HG03432 (cell line): ENCODE data around the gene ZAR1L.
"Not testable (repeated sequence)": the region's sequence is repeated elsewhere in the genome, so short reads cannot be mapped to it uniquely, and the experiment has no call there.

Experiments
- ATAC-seq: cut with Tn5 transposase; IDR thresholded peaks from one replicate; pipeline ENCODE4 v1.9.1; 2021; ENCODE audit warnings: mild to moderate bottlenecking, moderate library complexity; ENCODE audit not compliant: unreplicated experiment

The ZAR1L gene

GRCh38 chr13:32315238-32316027 lies at the start of gene ZAR1L, which contains the start of gene BRCA2:
ZAR1L (minus strand) TSS chr13:32315363; CDS start chr13:32311925, 3,438 bp downstream.
BRCA2 (plus strand) TSS chr13:32315508; CDS start chr13:32316461, 953 bp downstream.
- ATAC-seq: peak; percentile 97

DNA sequence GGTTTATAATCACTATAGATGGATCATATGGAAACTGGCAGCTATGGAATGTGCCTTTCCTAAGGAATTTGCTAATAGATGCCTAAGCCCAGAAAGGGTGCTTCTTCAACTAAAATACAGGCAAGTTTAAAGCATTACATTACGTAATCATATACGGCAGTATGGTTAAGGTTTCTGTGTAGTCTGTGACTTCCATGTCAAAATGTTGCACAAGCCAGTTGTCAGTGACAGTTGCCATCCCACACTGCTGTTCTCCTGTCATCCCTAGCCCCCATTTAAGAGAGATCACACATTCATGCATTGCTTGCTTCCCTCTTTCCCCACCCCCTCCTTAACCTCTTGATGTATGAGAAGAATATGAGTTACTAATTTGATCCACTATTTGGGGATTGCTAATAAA lies 47.4 kb upstream of the ZAR1L start:
- ATAC-seq: no peak

DNA sequence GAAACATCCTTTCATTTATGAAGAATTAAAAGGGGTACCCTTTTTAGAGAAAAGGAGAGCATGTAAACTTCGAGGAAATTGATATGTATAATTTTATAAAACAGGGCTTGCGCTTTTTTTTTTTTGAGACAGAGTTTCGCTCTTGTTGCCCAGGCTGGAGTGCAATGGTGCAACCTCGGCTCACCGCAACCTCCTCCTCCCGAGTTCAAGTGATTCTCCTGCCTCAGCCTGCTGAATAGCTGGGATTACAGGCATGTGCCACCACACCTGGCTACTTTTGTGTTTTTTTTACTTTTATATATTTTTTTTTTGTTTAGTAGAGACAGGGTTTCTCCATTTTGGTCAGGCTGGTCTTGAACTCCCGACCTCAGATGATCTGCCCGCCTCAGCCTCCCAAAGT lies 40.8 kb upstream of the ZAR1L start:
- not testable (repeated sequence) for ATAC-seq

DNA sequence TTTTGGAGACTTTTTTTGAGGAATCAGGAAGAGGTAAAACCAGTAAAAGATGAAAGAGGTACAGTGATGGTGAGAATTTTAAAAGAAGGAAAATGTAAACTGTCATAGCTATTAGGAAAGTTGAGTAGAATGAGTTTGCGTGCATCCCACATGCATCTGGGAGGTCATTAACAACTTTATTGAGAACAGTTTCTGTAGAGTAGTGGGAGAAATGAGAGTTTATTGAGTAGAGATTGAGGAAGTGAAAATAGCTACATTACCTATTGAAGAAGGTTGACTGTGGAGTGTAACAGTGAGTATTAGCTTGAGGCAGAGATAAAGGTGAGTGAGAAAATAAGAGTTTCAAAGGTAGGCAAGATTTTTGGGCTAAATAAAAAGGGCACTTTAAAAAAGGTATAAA lies 38.9 kb upstream of the ZAR1L start:
- ATAC-seq: no peak

DNA sequence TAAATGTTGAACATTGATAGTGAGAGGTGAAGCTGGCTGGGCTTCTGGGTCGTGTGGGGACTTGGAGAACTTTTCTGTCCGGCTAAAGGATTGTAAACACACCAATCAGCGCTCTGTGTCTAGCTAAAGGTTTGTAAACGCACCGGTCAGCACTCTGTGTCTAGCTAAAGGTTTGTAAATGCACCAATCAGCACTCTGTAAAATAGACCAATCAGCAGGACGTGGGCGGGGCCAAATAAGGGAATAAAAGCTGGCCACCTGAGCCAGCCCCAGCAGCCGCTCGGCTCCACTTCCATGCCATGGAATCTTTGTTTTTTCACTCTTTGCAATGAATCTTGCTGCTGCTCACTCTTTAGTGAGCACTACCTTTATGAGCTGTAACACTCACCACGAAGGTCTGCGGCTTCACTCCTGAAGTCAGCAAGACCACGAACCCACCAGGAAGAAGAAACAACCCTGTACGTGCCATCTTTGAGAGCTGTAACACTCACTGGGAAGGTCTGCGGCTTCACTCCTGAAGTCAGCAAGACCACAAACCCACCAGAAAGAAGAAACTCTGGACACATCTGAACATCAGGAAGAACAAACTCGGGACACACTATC lies 35.8 kb upstream of the ZAR1L start:
- not testable (repeated sequence) for ATAC-seq

DNA sequence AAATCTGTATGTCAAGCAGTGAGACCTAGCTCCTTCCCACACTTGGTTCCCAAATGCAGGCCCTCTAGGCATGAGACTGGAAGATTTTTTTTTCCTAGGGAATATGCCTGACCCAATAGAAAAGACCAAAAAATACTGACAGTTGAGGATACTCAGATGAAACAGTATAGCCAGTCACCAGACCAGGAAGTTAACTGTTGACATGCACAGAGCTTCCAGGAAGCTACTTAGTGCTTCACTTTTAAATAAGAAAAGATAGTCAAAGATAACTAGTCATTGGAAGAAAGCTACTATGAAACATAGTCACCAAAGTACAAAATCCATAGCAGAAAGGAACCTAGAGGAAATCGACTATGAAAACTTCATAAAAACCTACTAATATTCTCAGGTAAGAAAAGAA lies 32.5 kb upstream of the ZAR1L start:
- no peak for ATAC-seq

- no peak for ATAC-seq
Observed at GRCh38 chr13:32340914-32341313, 25.8 kb upstream of the ZAR1L start.

- ATAC-seq: no peak
Observed at GRCh38 chr13:32334671-32335070, 19.5 kb upstream of the ZAR1L start.

DNA sequence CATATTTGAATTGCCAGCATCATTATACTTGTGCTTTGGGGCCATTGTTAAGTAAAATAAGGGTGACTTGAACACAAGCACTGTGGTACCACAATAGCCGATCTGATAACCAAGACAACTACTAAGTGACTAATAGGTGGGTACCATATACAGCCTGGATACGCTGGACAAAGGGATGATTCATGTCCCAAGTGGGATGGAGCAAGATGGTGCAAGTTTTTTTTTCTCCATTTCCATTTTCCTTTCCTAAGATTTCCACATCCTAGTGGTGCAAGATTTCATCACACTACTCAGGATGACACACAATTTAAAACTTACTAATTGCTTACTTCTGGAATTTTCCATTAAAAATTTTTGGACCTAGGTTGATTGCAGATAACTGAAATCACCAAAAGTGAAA lies 15.3 kb upstream of the ZAR1L start:
- no peak for ATAC-seq

- ATAC-seq: no peak
Observed at GRCh38 chr13:32323912-32324311, 8.7 kb upstream of the ZAR1L start.

DNA sequence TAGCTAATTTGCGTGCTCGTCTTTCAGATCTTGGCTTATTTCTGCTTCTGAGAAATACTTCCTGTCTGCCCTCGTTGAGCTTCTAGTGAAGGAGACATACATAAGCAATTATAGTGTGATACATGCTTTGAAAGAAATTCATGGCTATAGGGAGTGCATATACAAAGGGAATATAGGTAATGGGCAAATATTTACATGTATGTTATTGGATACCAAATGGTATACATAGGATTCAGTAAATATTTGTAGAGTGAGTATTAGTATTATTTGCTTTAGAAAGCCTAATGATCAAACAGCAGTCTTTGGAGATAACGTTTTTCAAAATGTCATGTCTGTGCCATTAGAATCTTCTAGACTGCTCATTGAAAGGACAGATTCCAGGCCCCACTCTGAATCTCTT lies 5.4 kb upstream of the ZAR1L start:
- ATAC-seq: no peak

- ATAC-seq: no peak
Observed at GRCh38 chr13:32317716-32318465, 2.7 kb upstream of the ZAR1L start.

- no peak for ATAC-seq
Observed at GRCh38 chr13:32316501-32316900, 1.3 kb upstream of the ZAR1L start.

- peak; percentile 49 for ATAC-seq
Observed at GRCh38 chr13:32316028-32316339, 821 bp upstream of the ZAR1L start.

DNA sequence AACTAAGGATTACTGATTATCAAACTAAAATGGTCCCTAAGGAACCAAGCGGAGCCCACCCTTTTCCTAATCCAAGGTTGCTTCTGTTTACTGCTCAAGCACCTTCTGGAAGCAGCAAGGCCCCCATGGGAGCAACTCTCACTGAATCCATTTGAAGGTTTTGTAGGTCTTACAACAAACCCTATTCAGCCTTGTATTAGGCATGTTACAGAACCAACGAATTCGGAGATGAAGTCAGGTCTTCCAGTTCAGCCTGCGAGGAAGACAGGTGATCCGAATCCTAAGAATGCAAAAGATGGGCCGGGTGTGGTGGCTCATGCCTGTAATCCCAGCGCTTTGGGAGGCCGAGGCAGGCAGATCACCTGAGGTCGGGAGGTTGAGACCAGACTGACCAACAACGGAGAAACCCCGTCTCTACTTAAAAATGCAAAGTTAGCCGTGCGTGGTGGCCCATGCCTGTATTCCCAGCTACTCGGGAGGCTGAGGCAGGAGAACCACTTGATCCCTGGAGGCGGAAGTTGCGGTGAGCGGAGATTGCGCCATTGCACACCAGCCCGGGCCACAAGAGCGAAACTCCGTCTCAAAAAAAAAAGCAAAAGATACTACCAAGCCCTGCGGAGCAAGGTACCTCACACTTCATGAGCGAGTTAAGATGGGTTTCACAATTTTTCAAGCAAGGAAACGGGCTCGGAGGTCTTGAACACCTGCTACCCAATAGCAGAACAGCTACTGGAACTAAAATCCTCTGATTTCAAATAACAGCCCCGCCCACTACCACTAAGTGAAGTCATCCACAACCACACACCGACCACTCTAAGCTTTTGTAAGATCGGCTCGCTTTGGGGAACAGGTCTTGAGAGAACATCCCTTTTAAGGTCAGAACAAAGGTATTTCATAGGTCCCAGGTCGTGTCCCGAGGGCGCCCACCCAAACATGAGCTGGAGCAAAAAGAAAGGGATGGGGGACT lies 609 bp downstream of the ZAR1L start:
- ATAC-seq: peak; percentile 26

DNA sequence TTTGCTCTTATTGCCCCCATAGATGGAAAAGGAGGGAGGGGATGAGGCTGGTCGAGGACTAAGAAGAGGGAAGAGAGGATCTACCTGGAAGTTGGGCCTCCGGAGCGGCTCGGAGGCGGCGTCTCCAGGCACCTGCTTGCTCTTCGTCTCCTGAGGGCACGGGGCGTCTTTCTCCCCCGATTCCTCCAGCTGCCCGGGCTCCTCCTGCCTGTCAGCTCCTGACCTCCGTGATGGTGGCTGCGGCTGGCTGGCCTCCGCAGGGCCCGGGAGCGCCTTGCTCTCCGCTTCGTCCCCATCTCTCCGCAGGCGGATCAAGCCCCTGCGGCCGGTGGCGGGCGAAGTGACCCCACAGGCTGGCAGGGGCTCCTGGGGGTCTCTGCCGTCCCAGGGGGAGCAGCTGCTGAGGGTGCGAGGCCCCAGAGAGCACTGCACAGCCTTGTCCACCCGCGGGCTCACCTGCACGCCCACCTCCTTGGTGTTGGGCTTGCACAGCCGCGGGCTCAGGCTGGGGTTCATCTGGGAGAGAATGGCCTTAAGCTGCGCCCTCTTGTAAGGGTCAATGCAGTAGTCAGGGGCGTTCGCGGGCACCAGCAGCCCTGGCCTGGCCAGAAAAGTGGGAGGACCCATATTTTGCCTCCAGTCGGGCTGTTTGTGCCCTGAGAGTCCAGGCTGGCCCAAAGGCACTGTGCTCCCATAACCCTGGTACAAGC lies 3.8 kb downstream of the ZAR1L start:
- ATAC-seq: no peak

- ATAC-seq: peak; percentile 63
Observed at GRCh38 chr13:32310134-32310706, 4.9 kb downstream of the ZAR1L start.

- ATAC-seq: peak; percentile 24
Observed at GRCh38 chr13:32309312-32310133, 5.6 kb downstream of the ZAR1L start.

DNA sequence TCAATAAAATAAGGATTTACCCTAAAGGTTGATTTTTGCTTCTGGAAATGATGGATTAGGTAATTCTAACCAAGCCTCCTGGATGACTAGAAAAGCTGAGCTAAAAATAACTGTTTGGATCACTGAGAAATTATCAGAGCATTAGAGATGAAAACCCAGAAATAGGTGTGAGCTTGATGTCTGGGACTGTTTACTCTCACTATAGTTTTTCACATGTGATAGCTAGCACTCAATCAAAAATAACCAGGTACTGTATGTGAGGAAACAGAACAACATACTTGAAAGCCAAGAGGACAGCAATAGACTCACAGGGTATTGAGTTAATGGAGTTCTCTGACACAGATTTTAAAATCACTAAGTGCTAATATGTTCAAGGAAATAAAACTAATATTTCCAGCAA lies 9.5 kb downstream of the ZAR1L start:
- ATAC-seq: no peak
